GM12891 (cell line): Measurements from ENCODE around the gene GDPD4.

Source experiments
- POLR2A ChIP-seq: IDR thresholded peaks from 2 replicates; pipeline ENCODE4 v1.6.1; 2011; ENCODE audit warnings: low read depth, low read length, control low read depth
- POLR2AphosphoS5 ChIP-seq: IDR thresholded peaks from 2 replicates; pipeline ENCODE4 v1.6.1; 2011; ENCODE audit warnings: low read depth, low read length, control low read depth
- TAF1 ChIP-seq: IDR thresholded peaks from 2 replicates; pipeline ENCODE4 v1.6.1; 2011; ENCODE audit warnings: low read depth, low read length, control low read depth

DNA sequence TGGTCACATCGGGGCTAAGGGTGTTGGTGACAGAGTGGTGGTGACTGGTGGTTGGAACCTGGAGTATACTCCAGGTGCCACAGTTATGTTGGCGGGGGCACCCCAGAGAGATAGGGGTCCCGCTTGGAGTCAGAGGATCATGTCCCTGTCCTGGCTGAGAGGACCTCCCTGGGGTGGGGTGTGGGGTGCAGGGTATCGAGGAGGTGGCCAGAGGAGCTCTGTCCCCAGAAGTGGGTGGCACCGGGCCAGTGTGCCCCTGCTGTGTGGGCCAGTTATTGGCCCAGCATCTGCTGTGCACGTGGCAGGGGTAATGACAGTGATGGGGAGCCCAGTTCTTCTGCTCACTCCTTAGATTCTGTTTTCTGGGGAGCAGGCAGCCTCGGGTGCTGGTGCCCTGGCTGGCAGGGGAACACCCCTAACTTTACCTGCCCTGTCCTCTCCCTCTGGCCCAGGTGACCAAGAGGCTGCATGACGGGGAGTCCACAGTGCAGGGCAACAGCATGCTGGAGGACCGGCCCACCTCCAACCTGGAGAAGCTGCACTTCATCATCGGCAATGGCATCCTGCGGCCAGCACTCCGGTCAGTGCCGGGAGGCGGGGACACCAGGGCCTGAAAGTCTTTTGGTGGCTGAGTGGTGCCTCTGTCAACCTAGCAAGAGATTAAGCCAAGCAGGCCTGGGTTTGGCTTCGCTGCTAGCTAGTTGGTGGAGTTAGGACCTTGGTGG, 117.2 kb downstream of the GDPD4 start:
- TF ChIP-seq POLR2A (no peak), POLR2AphosphoS5 (no peak), TAF1 (no peak)
